ENCODE results near the gene L3MBTL3. TPM values are rescaled to one million over a fixed set of nuclear protein-coding genes. Genes with fewer than 3 reads are reported as not detected.

Gene L3MBTL3
- total RNA-seq, 4 donors from 2014 or later = 2.1 to 6.1 (median 5.9) TPM

- Histone ChIP-seq H3K4me3 (no peak overlapping the region), H3K9me3 (no peaks in the 10 kb centered on the region), H3K27ac (no peak overlapping the region), H3K36me3 (no peaks in the 10 kb centered on the region), H3K27me3 (no peaks in the 10 kb centered on the region), H3K4me1 (no peaks in the 10 kb centered on the region)
- in situ Hi-C loops (cut with MboI; ENCODE audit: low sequenced_read_pairs in 4 of 4) = no loop called here
- intact Hi-C loops (cut with DNase I; ENCODE audit: low total_unique reads) = no loop called here
- no peak for DNase-seq
- no peak for TF ChIP-seq POLR2A (IDR thresholded peaks at IDR 0.05)
- TF ChIP-seq, protein P1, sequence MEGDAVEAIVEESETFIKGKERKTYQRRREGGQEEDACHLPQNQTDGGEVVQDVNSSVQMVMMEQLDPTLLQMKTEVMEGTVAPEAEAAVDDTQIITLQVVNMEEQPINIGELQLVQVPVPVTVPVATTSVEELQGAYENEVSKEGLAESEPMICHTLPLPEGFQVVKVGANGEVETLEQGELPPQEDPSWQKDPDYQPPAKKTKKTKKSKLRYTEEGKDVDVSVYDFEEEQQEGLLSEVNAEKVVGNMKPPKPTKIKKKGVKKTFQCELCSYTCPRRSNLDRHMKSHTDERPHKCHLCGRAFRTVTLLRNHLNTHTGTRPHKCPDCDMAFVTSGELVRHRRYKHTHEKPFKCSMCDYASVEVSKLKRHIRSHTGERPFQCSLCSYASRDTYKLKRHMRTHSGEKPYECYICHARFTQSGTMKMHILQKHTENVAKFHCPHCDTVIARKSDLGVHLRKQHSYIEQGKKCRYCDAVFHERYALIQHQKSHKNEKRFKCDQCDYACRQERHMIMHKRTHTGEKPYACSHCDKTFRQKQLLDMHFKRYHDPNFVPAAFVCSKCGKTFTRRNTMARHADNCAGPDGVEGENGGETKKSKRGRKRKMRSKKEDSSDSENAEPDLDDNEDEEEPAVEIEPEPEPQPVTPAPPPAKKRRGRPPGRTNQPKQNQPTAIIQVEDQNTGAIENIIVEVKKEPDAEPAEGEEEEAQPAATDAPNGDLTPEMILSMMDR (IDR thresholded peaks at IDR 0.05 in 4 of 5, conservative IDR thresholded peaks at IDR 0.05 in 1 of 5) = no peak
- no peak for ATAC-seq
These were observed 100.8 kb downstream of the L3MBTL3 start for GRCh38 chr6:130119211-130119610.

DNA sequence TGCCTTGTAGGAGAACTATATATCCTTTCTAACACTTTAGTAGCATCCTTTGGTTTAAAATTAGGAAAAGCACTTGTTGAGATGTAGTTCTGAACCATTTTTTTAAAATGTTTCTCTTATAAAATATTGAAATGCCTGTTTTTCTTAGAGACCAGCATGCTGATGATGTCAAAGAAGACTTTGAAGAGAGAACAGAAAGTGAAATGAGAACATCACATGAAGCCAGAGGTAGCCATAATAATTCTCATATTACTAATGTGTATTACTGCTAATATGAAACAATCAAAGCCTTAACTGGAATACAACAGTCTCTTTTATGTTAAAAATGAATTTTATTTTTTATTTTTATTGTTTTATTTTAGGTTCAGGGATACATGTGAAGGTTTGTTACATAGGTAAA is 102.3 kb downstream of the L3MBTL3 start:
- H3K36me3 ChIP-seq = no peaks in the 10 kb centered on the region
- no peak for DNase-seq
- in situ Hi-C loops (cut with MboI; ENCODE audit: low sequenced_read_pairs in 4 of 4) = no loop called here

DNA sequence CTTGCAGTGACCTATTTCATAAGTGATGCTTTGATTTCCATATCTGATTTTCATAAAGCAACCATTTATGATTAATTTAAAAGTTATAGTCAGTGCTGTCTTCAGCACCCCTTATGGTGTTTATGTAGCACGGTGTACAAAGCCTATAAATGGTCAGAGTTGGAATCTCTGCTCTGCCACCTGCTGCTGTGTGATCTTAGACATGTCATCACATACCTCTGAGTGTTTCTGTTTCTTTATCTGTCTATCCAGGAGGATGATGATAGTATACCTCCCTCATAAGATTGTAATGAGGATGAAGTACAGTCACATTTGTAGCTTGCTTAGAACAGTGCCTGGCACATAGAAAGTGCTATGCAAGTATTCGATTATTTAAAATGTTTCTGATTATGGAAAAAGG is 103.9 kb downstream of the L3MBTL3 start:
- Histone ChIP-seq H3K9me3 (no peaks in the 10 kb centered on the region), H3K36me3 (no peaks in the 10 kb centered on the region), H3K4me1 (no peaks in the 10 kb centered on the region), H3K27ac (no peak overlapping the region), H3K27me3 (no peaks in the 10 kb centered on the region), H3K4me3 (no peak overlapping the region)
- in situ Hi-C loops (cut with MboI; ENCODE audit: low sequenced_read_pairs in 4 of 4) = no loop called here
- ATAC-seq = no peak
- intact Hi-C loops (cut with DNase I; ENCODE audit: low total_unique reads) = no loop called here
- no peak for DNase-seq
- TF ChIP-seq, protein P1 (IDR thresholded peaks at IDR 0.05 in 4 of 5, conservative IDR thresholded peaks at IDR 0.05 in 1 of 5) = no peak
- no peak for TF ChIP-seq POLR2A (IDR thresholded peaks at IDR 0.05)

More for the DNA sequence above, 102.3 kb downstream of the L3MBTL3 start:
- intact Hi-C loops (cut with DNase I; ENCODE audit: low total_unique reads) = no loop called here
- no peaks in the 10 kb centered on the region for H3K4me1 ChIP-seq
- H3K4me3 ChIP-seq = no peak overlapping the region
- no peak for ATAC-seq
- no peaks in the 10 kb centered on the region for H3K27me3 ChIP-seq
- no peak overlapping the region for H3K27ac ChIP-seq
- H3K9me3 ChIP-seq = no peaks in the 10 kb centered on the region
- TF ChIP-seq POLR2A (IDR thresholded peaks at IDR 0.05) = no peak
- TF ChIP-seq, protein P1 (IDR thresholded peaks at IDR 0.05 in 4 of 5, conservative IDR thresholded peaks at IDR 0.05 in 1 of 5) = no peak

GRCh38 chr6:130127195-130127594 is 108.8 kb downstream of the L3MBTL3 start:
- no peak for ATAC-seq
- Histone ChIP-seq H3K4me3 (no peak overlapping the region), H3K9me3 (no peaks in the 10 kb centered on the region), H3K27me3 (no peaks in the 10 kb centered on the region), H3K27ac (no peak overlapping the region), H3K4me1 (no peaks in the 10 kb centered on the region), H3K36me3 (no peaks in the 10 kb centered on the region)
- no peak for DNase-seq
- in situ Hi-C loops (cut with MboI; ENCODE audit: low sequenced_read_pairs in 4 of 4) = no loop called here
- intact Hi-C loops (cut with DNase I; ENCODE audit: low total_unique reads) = no loop called here
- TF ChIP-seq POLR2A (IDR thresholded peaks at IDR 0.05) = no peak
- TF ChIP-seq, protein P1 (IDR thresholded peaks at IDR 0.05 in 4 of 5, conservative IDR thresholded peaks at IDR 0.05 in 1 of 5) = no peak

DNA sequence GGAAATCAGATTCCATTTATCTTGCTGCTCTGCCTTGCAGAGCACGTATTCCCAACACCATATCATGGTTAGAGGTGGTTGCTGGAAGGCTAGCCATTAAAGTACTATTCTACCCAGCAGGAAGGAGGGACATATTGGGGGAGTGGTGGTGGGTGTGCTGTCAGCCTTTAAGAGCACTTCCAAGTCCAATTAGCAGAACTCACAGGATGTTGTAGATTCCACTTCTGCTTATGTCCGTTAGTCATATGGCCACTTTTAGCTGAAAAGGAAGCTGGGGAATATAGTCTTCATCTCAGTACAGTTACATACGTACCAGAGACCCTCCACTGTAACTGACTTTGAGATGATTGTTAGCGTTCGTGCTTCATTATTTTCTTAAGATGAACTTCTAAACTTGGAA is 109.9 kb downstream of the L3MBTL3 start:
- Histone ChIP-seq H3K9me3 (no peaks in the 10 kb centered on the region), H3K36me3 (no peaks in the 10 kb centered on the region), H3K27ac (no peak overlapping the region), H3K27me3 (no peaks in the 10 kb centered on the region), H3K4me1 (no peaks in the 10 kb centered on the region), H3K4me3 (no peak overlapping the region)
- TF ChIP-seq POLR2A (IDR thresholded peaks at IDR 0.05) = no peak
- TF ChIP-seq, protein P1 (IDR thresholded peaks at IDR 0.05 in 4 of 5, conservative IDR thresholded peaks at IDR 0.05 in 1 of 5) = no peak
- ATAC-seq (no peak), DNase-seq (no peak)
- in situ Hi-C loops (cut with MboI; ENCODE audit: low sequenced_read_pairs in 4 of 4) (no loop called here), intact Hi-C loops (cut with DNase I; ENCODE audit: low total_unique reads) (no loop called here)
